Activated CD8-positive, alpha-beta memory T cell treated with anti-CD3 and anti-CD28 coated beads, Interleukin-2, amount 10 ng/mL, durations not matched to agents 7 days and 5 days (primary cell): ENCODE results near the gene COLEC12. TPM values are rescaled to one million over a fixed set of nuclear protein-coding genes. Genes with fewer than 3 reads are reported as not detected.
"Not testable (repeated sequence)": the region's sequence is repeated elsewhere in the genome, so short reads cannot be mapped to it uniquely, and the experiment has no call there.

Source experiments
- ATAC-seq: fragments of 150-1000 bp; cut with Tn5 transposase; one replicate; pipeline ENCODE4 v1.10.0; 2021; ENCODE audit warnings: moderate library complexity
- CTCF ChIA-PET: fragments of 350-600 bp; sonication (Branson Sonifier 250); formaldehyde crosslinking; loops from one replicate; lab custom pipeline; 2021; ENCODE audit warnings: antibody characterized with exemption; lab: Charles Lee
- DNase-seq: peaks from one replicate; pipeline ENCODE4 v3.0.0-alpha.2; 2020
- H3K27ac Mint-ChIP-seq: one replicate; pipeline ENCODE4 v1.8.0; 2021; ENCODE audit warnings: mild to moderate bottlenecking, mixed read lengths
- H3K27me3 Mint-ChIP-seq: one replicate; pipeline ENCODE4 v1.8.0; 2021; ENCODE audit warnings: mixed read lengths
- H3K36me3 Mint-ChIP-seq: one replicate; pipeline ENCODE4 v1.8.0; 2021; ENCODE audit warnings: mild to moderate bottlenecking, mixed read lengths
- H3K4me1 Mint-ChIP-seq: one replicate; pipeline ENCODE4 v1.8.0; 2021; ENCODE audit warnings: mixed read lengths
- H3K4me3 Mint-ChIP-seq: one replicate; pipeline ENCODE4 v1.8.0; 2021; ENCODE audit warnings: mild to moderate bottlenecking, moderate library complexity, mixed read lengths
- H3K9me3 Mint-ChIP-seq: one replicate; pipeline ENCODE4 v1.8.0; 2022; ENCODE audit warnings: low read depth, mixed read lengths
- total RNA-seq, 2 experiments: library from RNA; stranded (reverse); gene quantifications; one replicate each; pipeline ENCODE4 v1.2.3, GENCODE V29; 2021

Gene COLEC12
- total RNA-seq, 2 experiments from 2014 or later = not detected

DNA sequence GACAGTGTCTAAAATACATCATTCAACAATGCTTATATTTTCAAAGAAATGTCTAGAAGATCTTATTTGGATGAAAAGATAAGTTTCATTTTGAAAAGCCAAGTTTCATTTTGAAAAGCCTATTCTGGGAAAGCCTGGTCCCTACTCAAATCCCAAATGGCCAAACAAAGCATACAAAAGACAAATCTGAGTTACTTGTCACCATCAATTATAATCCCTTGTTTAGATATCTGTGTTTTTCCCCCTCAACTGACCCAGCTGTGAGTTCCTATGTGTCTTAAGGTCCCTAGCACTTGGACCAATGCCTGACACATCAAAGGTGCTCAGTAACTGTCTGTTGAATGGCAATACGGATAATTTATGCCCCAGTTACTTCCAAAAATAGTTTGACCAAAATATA is 180.3 kb downstream of the COLEC12 start:
- H3K27ac Mint-ChIP-seq = no peak overlapping the region
- CTCF ChIA-PET = no interaction called here
- no peaks in the 10 kb centered on the region for H3K9me3 Mint-ChIP-seq
- DNase-seq (no peak), ATAC-seq (no peak)
- H3K4me1 Mint-ChIP-seq = peaks cover 7% of the 10 kb centered on the region
- H3K4me3 Mint-ChIP-seq = no peak overlapping the region
- peaks cover 8% of the 10 kb centered on the region for H3K27me3 Mint-ChIP-seq
- H3K36me3 Mint-ChIP-seq = no peaks in the 10 kb centered on the region

DNA sequence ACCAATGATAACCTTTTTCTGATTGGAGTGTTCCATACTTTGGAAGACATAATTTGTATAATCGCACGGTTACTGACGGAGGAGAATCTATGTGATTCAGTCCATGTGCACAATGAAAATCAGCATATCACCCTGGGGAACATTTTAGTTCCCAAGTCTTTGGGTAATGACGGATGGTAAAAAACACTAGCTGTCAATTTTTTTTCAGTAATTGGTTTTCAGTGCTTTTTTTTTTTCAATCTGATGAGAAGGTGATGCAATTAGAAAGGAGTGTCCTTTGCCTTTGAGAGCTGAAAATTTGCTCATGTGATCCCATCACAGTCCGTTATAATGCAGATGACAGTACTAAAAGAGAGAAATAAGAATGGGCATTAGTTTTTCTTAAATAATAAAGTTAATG is 180.8 kb downstream of the COLEC12 start:
- Mint-ChIP-seq H3K4me3 (no peak overlapping the region), H3K36me3 (no peaks in the 10 kb centered on the region), H3K4me1 (peaks cover 7% of the 10 kb centered on the region), H3K27me3 (peaks cover 8% of the 10 kb centered on the region), H3K27ac (no peak overlapping the region), H3K9me3 (no peaks in the 10 kb centered on the region)
- ATAC-seq (no peak), DNase-seq (no peak)
- CTCF ChIA-PET = interaction anchor here (0.6 kb wide), 1 partner anchor 431 kb away, joined by 3 read pairs; no protein-coding TSS in a partner anchor

DNA sequence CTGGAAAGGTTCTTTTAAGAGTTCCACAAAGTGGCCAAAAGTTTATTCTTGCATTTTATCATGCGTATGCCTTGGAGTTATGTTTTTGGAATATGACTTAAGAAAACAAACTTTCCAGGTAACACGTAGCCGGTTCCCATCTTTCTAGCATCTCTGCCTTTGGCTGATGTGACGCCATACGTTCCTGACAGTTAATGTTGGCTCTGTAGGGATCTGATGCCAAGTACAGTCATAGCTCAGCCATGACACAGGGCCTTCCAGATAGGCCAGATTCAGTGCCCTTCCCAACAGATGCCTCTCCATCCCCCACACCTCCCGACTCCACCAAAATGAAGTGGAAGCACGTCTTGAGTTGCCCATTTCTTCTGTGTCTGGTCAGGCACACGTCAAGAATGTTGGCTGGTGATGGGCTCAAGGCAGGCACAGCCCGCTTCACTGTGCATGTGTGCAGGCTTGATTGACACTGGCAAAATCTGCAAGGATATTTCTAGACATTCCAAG is 181.7 kb downstream of the COLEC12 start:
- Mint-ChIP-seq H3K27me3 (peaks cover 8% of the 10 kb centered on the region), H3K27ac (no peak overlapping the region), H3K9me3 (no peaks in the 10 kb centered on the region), H3K4me3 (no peak overlapping the region), H3K4me1 (peaks cover 7% of the 10 kb centered on the region), H3K36me3 (no peaks in the 10 kb centered on the region)
- DNase-seq = no peak
- CTCF ChIA-PET = no interaction called here
- ATAC-seq = no peak

GRCh38 chr18:317618-318017 is 182.9 kb downstream of the COLEC12 start:
- H3K4me1 Mint-ChIP-seq = peaks cover 7% of the 10 kb centered on the region
- H3K9me3 Mint-ChIP-seq = no peaks in the 10 kb centered on the region
- DNase-seq = no peak
- no peak overlapping the region for H3K4me3 Mint-ChIP-seq
- H3K27ac Mint-ChIP-seq = no peak overlapping the region
- peaks cover 5% of the 10 kb centered on the region for H3K27me3 Mint-ChIP-seq
- CTCF ChIA-PET = no interaction called here
- no peaks in the 10 kb centered on the region for H3K36me3 Mint-ChIP-seq
- ATAC-seq = no peak

- Mint-ChIP-seq H3K9me3 (no peaks in the 10 kb centered on the region), H3K36me3 (no peaks in the 10 kb centered on the region), H3K4me3 (no peak overlapping the region), H3K27me3 (no peaks in the 10 kb centered on the region), H3K4me1 (no peaks in the 10 kb centered on the region), H3K27ac (no peak overlapping the region)
- CTCF ChIA-PET = no interaction called here
- DNase-seq (no peak), ATAC-seq (no peak)
These were observed 184.1 kb downstream of the COLEC12 start for GRCh38 chr18:316393-316792.

DNA sequence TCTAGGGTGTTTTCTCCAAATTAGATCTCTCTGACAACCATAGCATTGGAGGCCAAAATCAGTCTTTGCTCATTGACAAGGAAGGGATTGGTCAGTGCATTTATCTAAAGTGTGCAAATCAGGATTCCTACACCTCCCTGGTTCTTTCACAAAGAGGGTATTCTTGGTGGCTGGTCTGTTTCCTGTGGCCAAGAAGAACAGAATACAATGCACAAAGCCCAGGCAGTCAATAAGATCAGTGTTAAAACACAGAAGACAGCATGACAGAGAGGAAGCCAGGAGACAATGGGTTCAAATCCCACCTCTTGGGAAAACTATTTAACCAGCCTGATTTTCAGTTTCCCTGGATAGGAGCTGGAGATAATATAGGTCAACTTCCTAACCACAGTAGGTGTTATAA is 186.6 kb downstream of the COLEC12 start:
- Mint-ChIP-seq H3K27ac (no peak overlapping the region), H3K27me3 (peaks cover 2% of the 10 kb centered on the region), H3K36me3 (no peaks in the 10 kb centered on the region), H3K9me3 (no peaks in the 10 kb centered on the region), H3K4me3 (no peak overlapping the region), H3K4me1 (no peaks in the 10 kb centered on the region)
- no peak for ATAC-seq
- CTCF ChIA-PET = no interaction called here
- no peak for DNase-seq

DNA sequence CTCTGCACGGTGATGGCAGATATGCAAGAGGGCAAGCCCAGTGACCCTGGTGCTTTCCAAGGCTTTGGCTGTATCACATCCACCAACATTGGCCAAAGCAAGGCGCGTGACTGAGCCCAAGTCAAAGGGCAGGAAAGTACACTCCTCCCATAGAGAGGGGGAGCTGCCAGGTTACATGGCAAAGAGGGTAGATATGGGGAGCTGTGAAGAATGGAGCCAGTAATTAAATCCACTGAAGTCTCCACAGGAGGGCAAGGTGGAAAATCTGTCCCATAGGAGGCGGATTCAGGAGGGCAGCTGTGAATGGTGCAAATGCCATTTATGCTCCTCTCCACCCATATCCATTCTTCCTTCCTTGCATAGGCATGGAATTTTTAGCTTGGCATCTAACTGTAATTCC is 188.1 kb downstream of the COLEC12 start:
- DNase-seq = no peak
- H3K4me1 Mint-ChIP-seq = no peaks in the 10 kb centered on the region
- no peaks in the 10 kb centered on the region for H3K36me3 Mint-ChIP-seq
- no peak overlapping the region for H3K4me3 Mint-ChIP-seq
- CTCF ChIA-PET = no interaction called here
- H3K27me3 Mint-ChIP-seq = peaks cover 4% of the 10 kb centered on the region
- H3K9me3 Mint-ChIP-seq = no peaks in the 10 kb centered on the region
- no peak for ATAC-seq
- H3K27ac Mint-ChIP-seq = no peak overlapping the region

GRCh38 chr18:310042-310441 is 190.5 kb downstream of the COLEC12 start:
- no peaks in the 10 kb centered on the region for H3K36me3 Mint-ChIP-seq
- no peak overlapping the region for H3K27ac Mint-ChIP-seq
- peaks cover 15% of the 10 kb centered on the region for H3K27me3 Mint-ChIP-seq
- ATAC-seq = no peak
- no peak overlapping the region for H3K4me3 Mint-ChIP-seq
- no peak for DNase-seq
- H3K9me3 Mint-ChIP-seq = no peaks in the 10 kb centered on the region
- CTCF ChIA-PET = no interaction called here
- H3K4me1 Mint-ChIP-seq = no peaks in the 10 kb centered on the region

DNA sequence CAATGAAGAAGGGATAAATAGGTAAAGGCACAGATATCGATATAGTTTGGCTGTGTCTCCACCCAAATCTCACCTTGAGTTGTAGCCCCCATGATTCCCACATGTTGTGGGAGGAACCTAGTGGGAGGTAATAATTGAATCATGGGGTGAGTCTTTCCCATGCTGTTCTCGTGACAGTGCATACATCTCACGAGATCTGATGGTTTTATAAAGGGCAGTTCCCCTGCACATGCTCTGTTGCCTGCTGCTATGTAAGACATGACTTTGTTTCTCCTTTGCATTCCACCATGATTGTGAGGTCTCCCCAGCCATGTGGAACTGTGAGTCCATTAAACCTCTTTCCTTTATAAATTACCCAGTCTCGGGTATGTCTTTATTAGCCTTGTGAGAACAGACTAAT is 192.4 kb downstream of the COLEC12 start:
- ATAC-seq, CTCF ChIA-PET, H3K9me3 Mint-ChIP-seq, H3K36me3 Mint-ChIP-seq, DNase-seq, H3K4me3 Mint-ChIP-seq, H3K4me1 Mint-ChIP-seq, H3K27ac Mint-ChIP-seq: not testable (repeated sequence)
- peaks cover 15% of the 10 kb centered on the region for H3K27me3 Mint-ChIP-seq

- H3K27me3 Mint-ChIP-seq = peaks cover 15% of the 10 kb centered on the region
- H3K27ac Mint-ChIP-seq = no peak overlapping the region
- ATAC-seq (no peak), DNase-seq (no peak)
- H3K4me1 Mint-ChIP-seq = no peaks in the 10 kb centered on the region
- CTCF ChIA-PET = no interaction called here
- H3K9me3 Mint-ChIP-seq = no peaks in the 10 kb centered on the region
- no peaks in the 10 kb centered on the region for H3K36me3 Mint-ChIP-seq
- H3K4me3 Mint-ChIP-seq = no peak overlapping the region
These were observed 193.8 kb downstream of the COLEC12 start for GRCh38 chr18:306608-307255.

- H3K36me3 Mint-ChIP-seq = no peaks in the 10 kb centered on the region
- ATAC-seq (no peak), DNase-seq (no peak)
- no peaks in the 10 kb centered on the region for H3K9me3 Mint-ChIP-seq
- CTCF ChIA-PET = no interaction called here
- H3K4me3 Mint-ChIP-seq = no peak overlapping the region
- H3K27ac Mint-ChIP-seq = no peak overlapping the region
- peaks cover 16% of the 10 kb centered on the region for H3K27me3 Mint-ChIP-seq
- no peaks in the 10 kb centered on the region for H3K4me1 Mint-ChIP-seq
These were observed 195.4 kb downstream of the COLEC12 start for GRCh38 chr18:305003-305501.

- ATAC-seq (no peak), DNase-seq (no peak)
- Mint-ChIP-seq H3K9me3 (no peaks in the 10 kb centered on the region), H3K4me1 (no peaks in the 10 kb centered on the region), H3K36me3 (no peaks in the 10 kb centered on the region), H3K4me3 (no peak overlapping the region), H3K27me3 (peaks cover 17% of the 10 kb centered on the region), H3K27ac (no peak overlapping the region)
- CTCF ChIA-PET = no interaction called here
These were observed 196.9 kb downstream of the COLEC12 start for GRCh38 chr18:303607-304006.

DNA sequence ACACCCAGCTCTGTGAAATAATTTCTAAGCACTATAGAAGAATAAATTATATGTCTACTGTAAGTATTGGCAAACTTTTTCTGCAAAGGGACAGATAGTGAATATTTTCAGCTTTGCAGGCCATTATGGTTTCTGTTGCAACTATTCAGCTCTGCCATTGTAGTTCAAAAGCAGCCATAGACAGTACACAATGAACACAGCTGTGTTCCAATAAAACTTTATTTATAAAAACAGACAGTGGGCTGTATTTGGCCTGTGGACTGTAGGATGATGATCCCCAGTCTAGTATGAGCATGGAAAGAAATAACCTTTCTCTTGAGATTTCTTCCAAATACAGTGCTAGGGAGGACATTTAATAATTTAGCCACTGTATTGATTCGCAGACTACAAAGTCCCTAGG is 197.5 kb downstream of the COLEC12 start:
- CTCF ChIA-PET = no interaction called here
- H3K4me1 Mint-ChIP-seq = no peaks in the 10 kb centered on the region
- no peak overlapping the region for H3K27ac Mint-ChIP-seq

GRCh38 chr18:302097-302496 is 198.4 kb downstream of the COLEC12 start:
- ATAC-seq = no peak

More for the DNA sequence above, 197.5 kb downstream of the COLEC12 start:
- H3K36me3 Mint-ChIP-seq = no peaks in the 10 kb centered on the region
- ATAC-seq (no peak), DNase-seq (no peak)
- H3K4me3 Mint-ChIP-seq = no peak overlapping the region
- H3K9me3 Mint-ChIP-seq = no peaks in the 10 kb centered on the region
- peaks cover 14% of the 10 kb centered on the region for H3K27me3 Mint-ChIP-seq

More at GRCh38 chr18:302097-302496, 198.4 kb downstream of the COLEC12 start:
- Mint-ChIP-seq H3K4me1 (no peaks in the 10 kb centered on the region), H3K9me3 (no peaks in the 10 kb centered on the region), H3K27ac (no peak overlapping the region), H3K36me3 (no peaks in the 10 kb centered on the region), H3K27me3 (peaks cover 14% of the 10 kb centered on the region), H3K4me3 (no peak overlapping the region)
- DNase-seq = no peak
- CTCF ChIA-PET = no interaction called here
